PFSK-1 (cell line): ENCODE measurements around the gene ATP2B2.

ENCODE experiments used
- FOXP2 ChIP-seq: optimal IDR thresholded peaks from 2 replicates; pipeline ENCODE3; 2011; ENCODE audit warnings: borderline replicate concordance, control low read depth, inconsistent platforms; ENCODE audit not compliant: insufficient read depth; ENCODE audit errors: extremely low read length, extremely low read depth
- POLR2AphosphoS5 ChIP-seq: IDR thresholded peaks from 2 replicates; pipeline ENCODE4 v1.6.1; 2012; ENCODE audit warnings: low read depth, mild to moderate bottlenecking, control low read depth, low read length, moderate library complexity
- SIN3A ChIP-seq: IDR thresholded peaks from 2 replicates; pipeline ENCODE4 v1.6.1; 2012; ENCODE audit warnings: mild to moderate bottlenecking, low read length, moderate library complexity, borderline replicate concordance; ENCODE audit not compliant: insufficient read depth
- TAF1 ChIP-seq: IDR thresholded peaks from 2 replicates; pipeline ENCODE4 v1.6.1; 2012; ENCODE audit warnings: low read length, control low read depth, borderline replicate concordance; ENCODE audit not compliant: insufficient read depth

DNA sequence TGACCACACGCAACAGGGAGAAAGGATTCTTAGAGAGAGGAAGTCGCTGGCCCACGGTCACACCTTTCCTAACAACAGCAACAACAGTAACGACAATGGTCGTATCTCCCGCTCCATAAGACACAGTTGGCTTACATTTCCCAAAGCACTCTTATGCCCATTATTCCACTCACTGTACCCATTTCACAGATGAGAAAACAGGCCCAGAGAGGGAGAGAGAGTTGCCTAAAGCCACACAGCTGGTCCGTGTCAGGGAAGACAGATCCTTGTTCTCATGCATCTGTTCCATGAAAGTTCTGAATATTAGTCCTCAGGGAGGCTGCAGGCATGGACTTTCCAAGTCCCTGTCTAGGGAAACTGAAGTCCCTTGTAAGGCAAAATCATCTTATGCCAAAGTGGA lies 42.0 kb upstream of the ATP2B2 start:
- TF ChIP-seq SIN3A (no peak), POLR2AphosphoS5 (no peak), FOXP2 (no peak), TAF1 (no peak)
